HL-60 (cell line): Measurements from ENCODE around the gene MERTK.

ENCODE experiments used
- DNase-seq, 2 experiments: peaks; one replicate each; pipeline ENCODE4 v3.0.0-alpha.2; 2010 to 2020; ENCODE audit warnings: low read depth in 1 of 2, low spot score in 1 of 2
- H3K27ac ChIP-seq: fragments of 250-450 bp; sonication (Bioruptor Pico); replicated peaks from 2 replicates; pipeline ENCODE4 v1.5.1; 2020; ENCODE audit warnings: mild to moderate bottlenecking, moderate library complexity
- H3K27me3 ChIP-seq: fragments of 250-450 bp; sonication (Bioruptor Pico); 2 replicates; pipeline ENCODE4 v1.5.1; 2021; ENCODE audit warnings: mild to moderate bottlenecking, moderate library complexity; ENCODE audit not compliant: insufficient read depth, poor library complexity, severe bottlenecking
- H3K4me3 ChIP-seq: replicated peaks from 2 replicates; pipeline ENCODE4 v1.5.1; 2011; ENCODE audit warnings: mild to moderate bottlenecking, control low read depth, low read length; ENCODE audit not compliant: insufficient read depth
- GABPA ChIP-seq: IDR thresholded peaks from 2 replicates; pipeline ENCODE4 v1.6.1; 2012; ENCODE audit warnings: low read depth
- POLR2AphosphoS5 ChIP-seq: IDR thresholded peaks from 2 replicates; pipeline ENCODE4 v1.6.1; 2012; ENCODE audit warnings: low read depth
- SPI1 ChIP-seq: IDR thresholded peaks from 2 replicates; pipeline ENCODE4 v1.6.1; 2012; ENCODE audit warnings: low read depth, mild to moderate bottlenecking, borderline replicate concordance
- TF ChIP-seq, protein P1 (sequence below): IDR thresholded peaks from 2 replicates; pipeline ENCODE4 v1.6.1; 2012; ENCODE audit warnings: low read depth; ENCODE audit not compliant: insufficient replicate concordance
- TF ChIP-seq, protein P2 (sequence below): IDR thresholded peaks from one replicate; pipeline ENCODE4 v1.5.1; 2011; ENCODE audit warnings: low read length, control low read depth, inconsistent platforms; ENCODE audit not compliant: insufficient read depth

The MERTK gene

DNA sequence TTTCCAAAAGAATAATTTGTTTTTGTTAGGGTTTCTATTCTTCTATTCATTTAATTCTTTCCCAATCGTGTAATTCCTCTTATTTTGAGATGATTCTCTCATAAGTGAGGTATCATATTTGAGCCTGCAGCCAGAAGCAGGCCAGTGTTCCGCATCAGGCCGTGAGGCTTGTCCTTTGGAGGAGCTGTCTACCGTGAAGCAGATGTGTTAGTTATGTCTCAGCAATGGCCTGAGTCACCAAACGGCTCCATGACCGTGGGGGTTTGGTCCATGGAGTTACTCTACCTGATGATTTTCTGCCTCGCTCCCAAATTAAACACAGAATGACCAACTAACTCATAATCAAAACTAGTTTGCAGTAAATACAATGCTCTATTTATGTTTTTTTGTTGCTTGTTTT is 92.4 kb downstream of the MERTK start:
- Histone ChIP-seq H3K27me3 (no peaks in the 10 kb centered on the region), H3K27ac (no peak overlapping the region), H3K4me3 (no peak overlapping the region)
- no peak for DNase-seq
- no peak for TF ChIP-seq SPI1
- TF ChIP-seq, protein P1, sequence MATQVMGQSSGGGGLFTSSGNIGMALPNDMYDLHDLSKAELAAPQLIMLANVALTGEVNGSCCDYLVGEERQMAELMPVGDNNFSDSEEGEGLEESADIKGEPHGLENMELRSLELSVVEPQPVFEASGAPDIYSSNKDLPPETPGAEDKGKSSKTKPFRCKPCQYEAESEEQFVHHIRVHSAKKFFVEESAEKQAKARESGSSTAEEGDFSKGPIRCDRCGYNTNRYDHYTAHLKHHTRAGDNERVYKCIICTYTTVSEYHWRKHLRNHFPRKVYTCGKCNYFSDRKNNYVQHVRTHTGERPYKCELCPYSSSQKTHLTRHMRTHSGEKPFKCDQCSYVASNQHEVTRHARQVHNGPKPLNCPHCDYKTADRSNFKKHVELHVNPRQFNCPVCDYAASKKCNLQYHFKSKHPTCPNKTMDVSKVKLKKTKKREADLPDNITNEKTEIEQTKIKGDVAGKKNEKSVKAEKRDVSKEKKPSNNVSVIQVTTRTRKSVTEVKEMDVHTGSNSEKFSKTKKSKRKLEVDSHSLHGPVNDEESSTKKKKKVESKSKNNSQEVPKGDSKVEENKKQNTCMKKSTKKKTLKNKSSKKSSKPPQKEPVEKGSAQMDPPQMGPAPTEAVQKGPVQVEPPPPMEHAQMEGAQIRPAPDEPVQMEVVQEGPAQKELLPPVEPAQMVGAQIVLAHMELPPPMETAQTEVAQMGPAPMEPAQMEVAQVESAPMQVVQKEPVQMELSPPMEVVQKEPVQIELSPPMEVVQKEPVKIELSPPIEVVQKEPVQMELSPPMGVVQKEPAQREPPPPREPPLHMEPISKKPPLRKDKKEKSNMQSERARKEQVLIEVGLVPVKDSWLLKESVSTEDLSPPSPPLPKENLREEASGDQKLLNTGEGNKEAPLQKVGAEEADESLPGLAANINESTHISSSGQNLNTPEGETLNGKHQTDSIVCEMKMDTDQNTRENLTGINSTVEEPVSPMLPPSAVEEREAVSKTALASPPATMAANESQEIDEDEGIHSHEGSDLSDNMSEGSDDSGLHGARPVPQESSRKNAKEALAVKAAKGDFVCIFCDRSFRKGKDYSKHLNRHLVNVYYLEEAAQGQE = no peak
- no peak for TF ChIP-seq GABPA
- TF ChIP-seq POLR2AphosphoS5 = no peak
- TF ChIP-seq, protein P2, sequence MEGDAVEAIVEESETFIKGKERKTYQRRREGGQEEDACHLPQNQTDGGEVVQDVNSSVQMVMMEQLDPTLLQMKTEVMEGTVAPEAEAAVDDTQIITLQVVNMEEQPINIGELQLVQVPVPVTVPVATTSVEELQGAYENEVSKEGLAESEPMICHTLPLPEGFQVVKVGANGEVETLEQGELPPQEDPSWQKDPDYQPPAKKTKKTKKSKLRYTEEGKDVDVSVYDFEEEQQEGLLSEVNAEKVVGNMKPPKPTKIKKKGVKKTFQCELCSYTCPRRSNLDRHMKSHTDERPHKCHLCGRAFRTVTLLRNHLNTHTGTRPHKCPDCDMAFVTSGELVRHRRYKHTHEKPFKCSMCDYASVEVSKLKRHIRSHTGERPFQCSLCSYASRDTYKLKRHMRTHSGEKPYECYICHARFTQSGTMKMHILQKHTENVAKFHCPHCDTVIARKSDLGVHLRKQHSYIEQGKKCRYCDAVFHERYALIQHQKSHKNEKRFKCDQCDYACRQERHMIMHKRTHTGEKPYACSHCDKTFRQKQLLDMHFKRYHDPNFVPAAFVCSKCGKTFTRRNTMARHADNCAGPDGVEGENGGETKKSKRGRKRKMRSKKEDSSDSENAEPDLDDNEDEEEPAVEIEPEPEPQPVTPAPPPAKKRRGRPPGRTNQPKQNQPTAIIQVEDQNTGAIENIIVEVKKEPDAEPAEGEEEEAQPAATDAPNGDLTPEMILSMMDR = no peak

DNA sequence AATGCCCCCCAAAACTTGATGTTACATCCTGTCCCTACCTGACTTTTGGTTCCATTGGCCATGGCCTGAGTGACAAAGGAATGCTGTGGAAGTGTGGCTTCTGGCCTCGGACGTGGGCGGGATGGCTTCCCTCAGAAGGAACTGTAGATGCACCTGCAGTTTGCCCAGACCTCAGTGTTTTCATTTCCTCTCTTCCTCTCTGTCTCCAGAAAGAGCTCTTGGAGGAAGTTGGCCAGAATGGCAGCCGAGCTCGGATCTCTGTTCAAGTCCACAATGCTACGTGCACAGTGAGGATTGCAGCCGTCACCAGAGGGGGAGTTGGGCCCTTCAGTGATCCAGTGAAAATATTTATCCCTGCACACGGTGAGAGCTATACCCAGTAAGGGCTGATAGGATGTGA is 95.6 kb downstream of the MERTK start:
- no peak for TF ChIP-seq GABPA
- TF ChIP-seq, protein P1 = no peak
- TF ChIP-seq, protein P2 = no peak
- TF ChIP-seq SPI1 = peak; percentile 72; the same call in 1 of the 2 replicates
- peak in 1 of 2 experiments; percentile 47 for DNase-seq
- no peaks in the 10 kb centered on the region for H3K27me3 ChIP-seq
- H3K4me3 ChIP-seq = no peak overlapping the region
- H3K27ac ChIP-seq = no peak overlapping the region

DNA sequence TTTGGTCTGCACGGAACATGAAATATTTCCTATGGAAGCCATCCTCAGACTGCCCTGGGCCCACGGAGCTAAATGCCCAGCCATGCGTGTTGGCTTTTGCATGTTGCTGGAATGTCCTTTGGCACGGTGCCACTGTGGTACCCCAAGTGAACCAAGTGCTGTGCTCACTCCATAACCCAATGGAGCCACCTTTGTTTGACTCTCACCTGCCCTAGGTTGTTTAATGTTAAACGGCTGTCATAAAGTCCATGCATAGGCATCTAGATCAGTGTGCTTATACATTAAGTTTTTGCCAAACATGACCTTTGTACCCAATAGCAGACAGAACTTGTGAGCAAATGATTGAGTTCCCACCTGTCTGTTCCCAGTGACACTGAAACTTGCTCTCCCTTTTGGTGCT is 96.7 kb downstream of the MERTK start:
- no peaks in the 10 kb centered on the region for H3K27me3 ChIP-seq
- no peak for DNase-seq
- TF ChIP-seq POLR2AphosphoS5 (no peak), GABPA (no peak), SPI1 (no peak)
- TF ChIP-seq, protein P2 = no peak
- TF ChIP-seq, protein P1 = no peak
- no peak overlapping the region for H3K4me3 ChIP-seq
- H3K27ac ChIP-seq = no peak overlapping the region
